NCI-H510A (cell line): Measurements from ENCODE around the gene MMP28.

ENCODE experiments used
- DNase-seq: peaks from one replicate; lab custom pipeline; 2025; lab: John Stamatoyannopoulos, UW

The MMP28 gene

DNA sequence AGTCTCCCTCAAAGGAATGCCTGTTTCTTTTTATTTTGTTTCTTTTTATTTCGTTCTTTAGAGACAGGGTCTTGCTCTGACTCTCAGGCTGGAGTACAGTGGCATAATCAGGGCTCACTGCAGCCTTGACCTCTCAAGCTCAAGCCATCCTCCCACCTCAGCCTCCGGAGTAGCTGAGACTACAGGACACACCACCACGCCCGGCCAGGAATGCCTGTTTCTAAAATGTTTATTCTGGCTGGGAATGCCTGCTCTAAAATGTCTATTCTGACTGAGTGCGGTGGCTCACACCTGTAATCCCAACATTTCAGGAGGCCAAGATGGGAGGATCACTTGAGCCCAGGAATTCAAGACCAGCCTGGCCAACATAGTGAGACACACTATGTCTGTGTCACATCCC is 2.5 kb upstream of the MMP28 start:
- DNase-seq, result no peak

DNA sequence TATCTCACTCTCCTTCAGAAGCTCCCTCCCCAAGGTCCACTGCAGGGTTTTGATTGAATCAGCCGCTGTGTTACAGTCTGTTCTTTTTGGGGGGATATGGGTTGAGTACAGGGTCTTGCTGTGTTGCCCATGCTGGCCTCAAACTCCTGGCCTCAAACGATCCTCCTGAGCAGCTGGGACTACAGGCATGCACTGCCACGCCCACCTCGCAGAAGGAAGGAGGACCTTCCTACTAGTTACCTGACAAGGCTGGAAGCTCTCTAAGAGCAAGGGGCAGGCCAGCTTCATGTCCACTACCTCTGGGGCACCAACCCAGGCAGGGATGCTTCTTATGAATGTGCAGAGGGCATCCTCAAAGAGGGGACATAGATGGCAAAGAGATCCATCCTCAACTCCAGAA is 1.9 kb upstream of the MMP28 start:
- no peak for DNase-seq

- no peak for DNase-seq
These were observed 1.5 kb upstream of the MMP28 start for GRCh38 chr17:35796942-35797341.

GRCh38 chr17:35795871-35796265 is 427 bp upstream of the MMP28 start:
- no peak for DNase-seq

- no peak for DNase-seq
These were observed 2.2 kb downstream of the MMP28 start for GRCh38 chr17:35793257-35793656.

- DNase-seq, result no peak
These were observed 3.6 kb downstream of the MMP28 start for GRCh38 chr17:35791681-35792350.

- no peak for DNase-seq
These were observed 4.6 kb downstream of the MMP28 start for GRCh38 chr17:35790841-35791240.

DNA sequence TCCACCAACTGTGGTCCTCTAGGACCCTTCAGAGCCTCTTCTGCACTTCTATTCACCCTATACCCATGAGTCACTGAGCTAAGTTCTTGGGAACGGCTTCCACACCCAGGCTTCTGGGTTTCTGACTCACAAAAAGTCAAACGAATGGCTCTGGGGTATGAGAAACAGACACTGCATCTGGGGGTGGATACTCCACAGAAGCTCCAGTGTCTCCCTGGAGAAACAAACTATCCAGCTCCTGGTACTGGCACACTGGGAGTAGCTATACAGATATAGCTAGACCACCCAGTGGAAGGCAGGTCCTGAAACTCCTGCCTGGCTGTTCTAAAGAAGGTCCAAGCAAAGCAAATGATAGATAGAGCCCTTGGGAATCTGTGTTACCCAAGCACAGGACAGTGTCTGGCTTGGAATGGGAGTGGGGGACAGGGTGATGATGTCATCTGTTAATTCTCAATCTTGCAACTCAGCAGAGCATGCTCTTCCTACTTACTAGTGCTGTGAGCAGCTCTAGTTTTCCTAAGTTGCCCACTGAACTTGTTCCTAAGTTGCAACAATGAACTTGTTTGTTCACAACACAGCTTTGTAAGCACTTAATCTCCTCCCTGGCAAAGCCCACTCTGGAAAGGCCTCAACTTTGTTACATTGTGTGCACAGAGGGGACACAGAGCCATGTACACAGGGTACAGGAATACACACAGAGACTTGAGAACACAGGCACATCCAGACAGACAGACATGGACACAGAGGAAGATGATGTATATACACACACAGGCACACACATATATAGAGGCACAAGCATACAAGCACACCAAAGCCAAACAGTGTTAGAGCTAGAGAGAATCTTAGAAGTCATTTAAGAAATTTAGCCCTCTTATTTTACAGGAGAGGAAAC is 6.7 kb downstream of the MMP28 start:
- no peak for DNase-seq

DNA sequence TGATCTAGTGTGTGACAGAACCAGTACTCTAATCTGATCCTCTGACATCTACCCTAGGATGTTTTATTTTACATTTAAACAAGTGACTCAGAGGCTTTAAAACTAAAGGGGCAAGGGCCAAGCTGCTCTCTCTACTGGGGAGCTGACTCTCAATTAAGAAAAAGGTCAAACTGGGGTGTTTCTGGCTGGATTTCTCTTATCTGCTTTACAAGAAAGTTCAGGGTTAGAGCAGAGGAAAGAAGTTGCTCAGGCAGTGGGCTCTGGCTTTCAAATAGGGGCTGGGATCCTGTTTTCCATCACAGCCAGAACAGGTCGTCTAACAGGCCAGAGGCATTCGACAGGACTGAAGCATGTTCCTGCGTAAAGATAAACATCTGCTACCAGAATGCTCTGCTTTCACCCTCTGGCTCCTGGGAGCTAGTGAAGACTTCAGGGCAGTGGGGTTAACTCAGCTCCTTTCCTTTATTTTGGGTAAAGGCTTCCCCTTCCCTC is 8.5 kb downstream of the MMP28 start:
- no peak for DNase-seq

DNA sequence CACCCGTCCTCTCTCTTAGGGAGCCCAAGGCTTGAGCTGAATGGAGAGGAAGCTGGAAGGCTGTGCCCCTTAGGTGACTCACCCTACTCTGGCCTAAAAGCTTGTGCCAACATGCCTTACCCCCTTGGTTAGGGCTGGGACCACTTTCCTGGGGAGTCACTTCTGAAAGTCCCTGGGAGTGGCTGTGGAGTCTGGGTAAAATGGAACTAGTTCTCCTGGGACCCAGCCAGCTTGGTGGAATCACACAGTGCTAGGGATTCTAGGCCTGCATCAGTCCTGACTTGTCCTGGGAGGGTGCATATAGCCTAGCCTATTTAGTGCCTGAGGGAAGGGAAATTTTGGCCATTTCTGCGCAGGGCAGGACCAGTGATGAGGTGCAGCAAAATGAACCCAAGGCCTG is 10.5 kb downstream of the MMP28 start:
- no peak for DNase-seq

DNA sequence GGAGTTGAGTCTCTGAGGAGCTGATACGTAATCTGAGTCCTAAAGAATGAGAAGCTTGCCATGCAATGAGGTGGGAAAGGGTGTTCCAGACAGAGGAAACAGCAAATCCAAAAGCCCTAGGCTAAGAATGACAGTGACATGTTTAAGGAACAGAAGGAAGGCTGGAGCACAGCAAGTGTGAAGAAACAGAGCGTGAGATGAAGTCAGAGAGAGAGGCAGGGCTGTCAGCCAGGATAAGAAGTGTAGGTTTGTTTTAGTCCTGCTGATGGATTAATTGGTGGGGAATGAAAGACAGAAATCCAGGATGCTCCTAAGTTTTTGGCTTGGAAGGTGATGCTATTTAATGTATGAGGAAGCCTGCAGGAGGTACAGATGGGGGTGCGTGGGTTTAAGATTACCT is 14.5 kb downstream of the MMP28 start:
- no peak for DNase-seq

DNA sequence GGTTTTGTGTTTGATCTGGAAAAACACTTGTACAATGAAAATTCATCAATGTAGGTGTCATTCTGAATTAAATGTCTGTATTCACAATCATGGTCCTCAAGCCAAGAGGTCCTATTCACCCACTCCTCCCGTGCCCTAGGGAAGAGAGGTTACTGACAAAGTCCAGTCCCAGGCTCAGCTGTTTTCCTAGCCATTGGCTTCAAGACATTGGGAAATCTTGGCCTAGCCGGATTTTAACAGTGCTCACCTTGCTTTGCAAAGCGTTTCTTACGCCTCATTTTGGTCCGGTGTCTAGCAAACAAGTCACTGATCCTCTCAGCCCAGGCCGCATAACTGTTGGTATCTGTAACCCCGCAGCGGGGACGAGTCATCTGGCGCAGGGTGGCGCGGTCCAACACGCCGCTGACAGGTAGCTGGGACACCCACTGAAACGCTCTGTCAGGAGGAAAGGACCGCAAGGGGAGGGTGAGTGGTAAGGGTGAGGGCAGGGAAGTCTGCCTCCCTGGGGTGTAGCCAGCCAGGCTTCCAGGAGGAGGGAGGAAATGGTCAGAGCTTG is 16.7 kb downstream of the MMP28 start:
- DNase-seq, result no peak

DNA sequence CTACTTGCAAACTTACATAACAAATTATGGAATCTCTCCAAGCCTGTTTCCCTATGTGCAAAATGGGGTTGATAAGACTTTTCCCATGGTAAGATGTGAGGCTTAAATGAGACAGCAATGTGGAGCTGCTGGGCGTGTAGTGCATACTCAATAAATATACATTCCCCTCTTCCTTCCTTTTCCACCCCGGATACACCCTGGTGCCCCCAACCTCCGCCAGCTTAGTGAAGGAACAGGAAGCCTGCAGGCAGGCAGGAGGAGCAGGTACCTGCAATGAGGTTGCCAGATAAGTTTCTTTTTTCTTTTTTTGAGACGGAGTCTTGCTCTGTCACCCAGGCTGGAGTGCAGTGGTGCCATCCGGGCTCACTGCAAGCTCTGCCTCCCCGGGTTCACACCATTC is 19.9 kb downstream of the MMP28 start:
- no peak for DNase-seq

GRCh38 chr17:35775039-35775438 is 20.4 kb downstream of the MMP28 start:
- no peak for DNase-seq

DNA sequence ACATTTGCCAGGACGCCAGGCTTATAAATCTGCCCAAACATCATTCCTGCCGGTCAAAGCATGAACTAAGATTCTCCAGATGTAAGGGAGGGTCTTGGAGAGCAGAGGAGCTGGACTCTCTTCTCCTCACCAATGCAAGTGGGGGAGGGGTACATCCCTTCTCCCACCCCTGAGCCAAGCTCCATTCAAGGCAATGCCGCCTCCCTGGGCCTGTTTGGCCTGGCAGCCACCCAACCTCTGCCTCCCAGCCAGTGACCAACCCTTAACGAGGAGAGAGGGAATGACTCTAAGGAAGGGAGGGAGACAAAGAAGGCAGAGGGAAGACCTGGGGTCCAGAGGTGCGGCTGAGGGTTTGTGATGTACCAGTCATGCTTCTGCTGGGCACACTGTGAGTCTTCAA is 20.9 kb downstream of the MMP28 start:
- DNase-seq, result no peak

DNA sequence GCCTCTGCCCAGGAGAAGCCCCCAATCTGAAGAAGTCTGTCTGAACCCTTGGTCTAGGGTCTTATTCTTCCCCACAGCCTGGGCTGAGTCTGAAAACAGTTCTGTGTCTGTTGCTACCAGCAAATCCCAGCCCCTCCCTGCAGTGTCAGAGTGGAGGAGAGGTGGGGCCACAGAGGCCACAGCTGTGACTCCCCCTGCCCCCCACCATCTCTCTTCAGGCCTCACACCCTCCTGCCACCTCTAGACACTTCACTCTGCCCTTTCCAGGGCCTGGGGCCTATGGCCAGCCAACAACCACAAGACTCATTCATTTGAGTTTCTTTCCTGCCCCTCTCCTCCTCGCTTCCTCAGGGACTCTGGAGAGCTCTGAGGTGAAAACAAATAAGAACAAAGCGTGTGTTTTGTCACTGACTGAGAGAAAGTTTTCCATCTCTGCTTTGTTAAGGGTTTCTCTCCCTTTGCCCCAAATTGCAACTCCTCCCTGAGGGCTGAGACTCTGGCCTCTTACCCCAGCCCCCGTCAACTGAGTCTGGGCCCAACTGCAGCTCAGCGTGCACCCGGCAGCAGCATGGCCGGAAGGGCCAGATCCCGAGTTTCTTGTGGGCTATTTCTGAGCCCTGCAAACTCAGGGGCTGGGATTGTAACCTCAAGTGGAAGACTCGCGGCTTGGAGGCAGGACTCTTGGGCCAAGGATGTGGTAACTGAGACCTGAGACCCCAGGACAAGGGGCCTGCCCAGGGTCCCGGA is 21.6 kb downstream of the MMP28 start:
- no peak for DNase-seq

- DNase-seq, result no peak
These were observed 22.3 kb downstream of the MMP28 start for GRCh38 chr17:35773129-35773528.

DNA sequence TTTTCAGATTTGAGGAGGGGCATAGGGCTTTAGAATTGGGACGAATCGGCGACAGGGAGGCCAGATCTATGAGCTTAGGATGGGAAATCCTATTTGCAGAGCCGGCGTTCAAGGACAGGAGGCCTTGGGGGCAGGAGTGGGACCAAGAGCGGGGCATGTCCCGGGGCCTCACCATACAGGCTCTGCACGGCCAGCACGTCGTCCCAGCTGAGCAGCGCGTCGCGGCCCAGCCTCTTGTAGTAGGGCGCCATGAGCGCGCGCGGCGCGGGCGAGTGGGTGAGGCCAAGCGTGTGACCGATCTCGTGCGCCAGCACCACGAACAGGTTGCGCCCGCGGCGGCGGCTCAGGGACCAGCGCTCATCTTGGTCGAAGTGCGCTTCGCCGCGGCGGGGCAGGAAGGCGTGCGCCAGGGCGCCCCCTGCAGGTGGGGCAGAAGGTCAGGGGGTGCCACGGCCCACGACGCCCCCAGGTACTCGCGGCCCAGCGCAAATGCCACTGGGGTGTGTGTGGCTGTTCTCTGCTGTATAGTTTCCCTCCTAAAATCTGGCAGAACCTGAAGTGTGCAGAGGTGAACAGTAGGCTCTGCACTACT is 25.4 kb downstream of the MMP28 start:
- DNase-seq, result no peak

GRCh38 chr17:35768797-35769196 is 26.6 kb downstream of the MMP28 start:
- no peak for DNase-seq

DNA sequence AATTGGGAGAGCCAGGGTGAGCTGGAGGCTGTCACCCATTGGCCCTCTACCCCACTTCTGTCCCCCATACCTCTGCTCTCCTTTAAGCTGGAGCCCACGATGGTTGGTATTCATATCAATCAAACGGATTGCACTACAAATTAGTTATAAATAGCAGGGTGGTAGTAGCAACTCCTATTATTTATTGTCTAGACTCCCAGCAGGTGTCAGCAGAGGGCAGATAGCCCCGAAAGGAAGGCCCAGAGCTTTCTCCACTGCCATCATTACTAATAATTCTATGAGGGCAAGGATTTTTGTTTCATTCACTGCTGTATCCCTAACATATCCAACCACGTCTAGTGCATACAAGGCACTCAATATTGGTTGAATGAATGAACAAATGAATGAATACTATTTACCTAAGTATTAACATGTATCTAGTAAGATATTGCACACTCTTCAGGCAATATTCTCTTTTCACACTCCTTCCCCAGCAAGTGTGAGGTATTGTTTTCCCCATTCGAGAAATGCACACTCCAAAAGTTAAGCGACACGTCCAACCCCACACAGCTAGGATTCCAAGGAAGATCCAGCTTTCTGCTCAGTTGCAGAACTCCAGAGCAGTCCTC is 28.4 kb downstream of the MMP28 start:
- no peak for DNase-seq

DNA sequence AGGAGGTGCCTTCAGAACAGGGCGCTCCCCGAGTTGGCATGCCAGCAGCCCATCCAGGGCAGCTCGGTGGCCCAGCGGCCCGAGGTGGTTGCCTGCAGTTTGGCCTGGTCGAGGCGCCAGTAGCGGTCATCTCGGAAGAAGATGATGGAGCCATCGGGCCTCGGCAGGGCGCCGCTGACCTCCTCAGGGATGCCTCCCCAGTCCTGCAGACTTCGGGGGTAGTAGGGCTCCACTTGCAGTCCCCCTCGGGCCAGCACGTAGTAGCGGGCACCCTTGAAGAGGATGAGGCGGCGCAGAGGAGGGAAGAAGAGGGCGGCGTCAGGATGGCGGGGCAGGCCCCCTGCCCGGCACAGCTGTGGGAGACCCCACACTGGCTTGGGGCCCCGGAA is 29.0 kb downstream of the MMP28 start:
- DNase-seq, result no peak
